GM19463 (cell line): Measurements from ENCODE around the gene RGS6.

Experiments
- ATAC-seq: cut with Tn5 transposase; IDR thresholded peaks from one replicate; pipeline ENCODE4 v1.9.1; 2021; ENCODE audit warnings: mild to moderate bottlenecking, moderate library complexity; ENCODE audit not compliant: unreplicated experiment

Gene RGS6

GRCh38 chr14:72142328-72142727 lies 210.1 kb downstream of the RGS6 start:
- ATAC-seq: no peak

- ATAC-seq: no peak
These were observed 214.0 kb downstream of the RGS6 start for GRCh38 chr14:72146241-72146640.

DNA sequence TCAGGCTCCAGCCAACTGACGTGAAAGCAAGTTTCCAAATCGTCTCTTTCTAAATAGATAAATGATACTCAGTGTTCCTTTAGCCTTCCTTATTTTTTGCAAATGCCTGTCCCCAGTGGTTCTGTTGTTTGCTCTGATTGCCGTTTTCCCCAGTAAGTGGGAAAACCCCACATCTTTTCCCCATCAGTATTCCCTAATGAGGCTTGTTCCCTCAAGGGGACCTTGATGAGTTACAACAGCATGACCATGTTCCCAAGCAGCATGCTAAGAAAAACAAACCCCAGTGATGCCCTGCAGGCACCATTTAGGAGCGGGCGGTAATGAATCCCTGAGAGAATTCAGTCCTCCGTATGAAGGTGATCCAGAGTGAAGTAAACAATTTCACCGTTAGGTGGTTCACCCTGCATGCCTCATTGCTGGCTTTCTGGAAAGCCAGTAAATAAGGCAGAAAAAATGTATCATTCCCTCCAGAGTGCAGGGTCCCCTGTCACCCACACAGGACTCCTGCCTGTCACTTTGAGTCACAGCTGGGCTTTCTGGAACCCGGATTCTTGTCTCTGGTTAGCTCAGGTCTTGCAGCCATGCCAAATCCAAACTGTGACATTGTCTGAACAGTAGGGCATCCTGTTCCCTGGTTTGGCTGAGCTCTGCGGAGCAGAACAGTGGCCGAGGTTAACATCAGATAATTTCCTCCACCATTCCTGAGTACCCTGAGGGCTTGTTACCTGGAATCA lies 222.6 kb downstream of the RGS6 start:
- ATAC-seq: no peak

- ATAC-seq: no peak
These were observed 223.3 kb downstream of the RGS6 start for GRCh38 chr14:72155379-72155993.

GRCh38 chr14:72164420-72165228 lies 232.4 kb downstream of the RGS6 start:
- no peak for ATAC-seq

- ATAC-seq: no peak
These were observed 233.0 kb downstream of the RGS6 start for GRCh38 chr14:72165229-72165698.

DNA sequence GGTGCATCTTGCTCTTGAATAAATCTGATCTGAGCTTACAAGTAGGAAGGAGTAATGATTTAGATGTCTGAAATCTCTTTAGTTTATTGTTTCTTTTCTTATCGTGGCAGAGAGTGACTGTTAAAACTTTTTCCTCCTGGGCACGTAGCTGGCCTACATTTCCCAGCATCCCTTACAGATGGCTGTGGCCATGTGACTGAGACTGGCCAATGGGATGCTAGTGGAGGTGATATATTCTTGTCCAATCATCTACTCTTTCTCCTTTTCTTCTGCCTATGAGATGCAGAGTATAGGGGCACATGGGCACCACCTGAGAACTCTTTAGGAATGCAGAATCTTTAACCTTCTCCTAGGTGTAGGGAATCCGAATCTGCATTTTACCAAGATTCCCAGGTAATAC lies 237.3 kb downstream of the RGS6 start:
- no peak for ATAC-seq

GRCh38 chr14:72172049-72172448 lies 239.8 kb downstream of the RGS6 start:
- no peak for ATAC-seq

DNA sequence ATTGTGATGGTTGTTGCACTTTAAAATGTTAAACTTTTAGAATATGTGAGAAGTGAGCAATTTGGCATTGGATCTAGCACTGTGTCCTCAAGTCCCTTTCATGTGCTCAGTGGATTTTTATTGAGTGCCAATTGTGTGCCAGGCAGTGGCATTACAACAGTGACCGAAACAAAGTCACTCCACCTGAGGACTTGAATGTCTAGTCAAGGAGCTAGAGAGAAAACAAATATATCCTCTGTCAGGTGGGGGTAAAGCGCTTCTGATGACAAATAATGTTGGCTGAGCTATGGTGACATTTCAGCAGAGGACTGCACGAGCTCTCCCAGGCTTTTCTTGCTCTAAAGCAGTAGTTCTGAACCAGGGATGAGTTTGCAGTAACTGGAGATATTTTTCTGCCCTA lies 240.4 kb downstream of the RGS6 start:
- no peak for ATAC-seq

DNA sequence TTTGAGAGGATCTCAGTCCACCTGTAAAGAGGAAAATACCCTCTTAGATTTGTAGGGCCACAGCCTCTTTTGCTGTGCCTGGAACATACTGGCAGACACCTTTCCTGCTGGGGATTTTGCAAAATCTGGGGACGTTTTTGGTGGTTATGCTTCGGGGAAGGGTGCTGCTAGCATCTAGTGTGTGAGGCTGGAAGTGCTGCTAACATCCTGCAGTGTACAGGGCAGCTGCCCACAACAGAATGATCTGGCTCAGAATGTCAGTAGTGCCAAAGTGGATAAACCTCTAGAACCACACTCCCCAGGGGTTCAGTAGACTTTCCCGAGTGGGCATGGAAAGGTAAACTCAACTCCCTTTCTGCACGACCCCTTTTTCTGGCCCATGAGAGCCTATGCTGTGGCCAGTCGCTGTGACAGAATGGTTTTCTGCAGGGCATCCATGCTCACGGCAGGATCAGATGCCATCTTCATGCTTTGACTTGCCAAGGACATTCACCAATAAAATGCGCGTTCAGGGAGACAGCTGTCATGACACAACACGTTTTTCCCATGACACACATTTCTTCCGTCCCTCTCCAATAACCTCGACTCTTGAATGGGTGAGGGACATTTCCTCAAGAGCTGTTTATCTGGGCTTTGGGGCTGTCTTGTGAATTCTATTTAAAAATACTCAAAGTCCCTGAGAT lies 240.9 kb downstream of the RGS6 start:
- no peak for ATAC-seq

GRCh38 chr14:72177251-72177650 lies 245.0 kb downstream of the RGS6 start:
- ATAC-seq: no peak

DNA sequence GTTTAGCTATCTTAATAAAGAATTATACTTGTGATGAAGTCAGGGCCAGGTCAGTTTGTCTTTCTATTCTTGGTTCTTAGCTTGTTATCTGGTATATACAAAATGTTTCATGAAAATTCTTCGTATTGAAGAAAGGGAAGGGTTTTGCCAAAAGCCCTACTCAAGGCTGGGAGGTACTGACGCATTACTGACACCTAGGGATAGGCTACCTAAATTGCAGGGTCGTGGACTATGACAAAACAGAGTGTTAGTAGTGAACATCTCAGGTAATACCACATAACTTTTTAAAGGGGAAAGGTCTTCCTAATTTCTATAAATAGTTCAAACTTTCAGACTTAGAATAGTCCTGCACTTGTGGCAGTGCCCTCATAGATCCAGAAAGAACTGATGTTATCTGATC lies 246.3 kb downstream of the RGS6 start:
- no peak for ATAC-seq

- no peak for ATAC-seq
These were observed 250.6 kb downstream of the RGS6 start for GRCh38 chr14:72182708-72183432.

GRCh38 chr14:72183631-72184030 lies 251.4 kb downstream of the RGS6 start:
- no peak for ATAC-seq

DNA sequence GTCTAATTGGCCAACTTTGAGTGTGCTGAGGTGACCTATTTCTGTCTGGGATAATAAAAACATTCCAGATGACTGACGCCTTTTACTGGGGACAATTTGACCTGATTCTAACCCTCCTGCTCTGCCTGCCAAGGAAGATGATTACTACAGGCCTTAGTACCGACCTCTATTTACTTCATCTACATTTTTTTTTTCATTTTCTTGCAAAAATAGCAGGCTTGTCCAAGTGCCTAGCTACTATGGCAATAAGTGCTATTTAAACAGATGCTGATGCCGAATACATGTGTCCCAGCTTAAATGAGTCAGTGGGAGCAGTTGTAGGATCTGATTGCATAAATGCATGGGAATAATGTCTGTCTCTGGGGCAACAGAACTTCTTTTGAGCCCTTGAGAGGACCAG lies 254.3 kb downstream of the RGS6 start:
- no peak for ATAC-seq

GRCh38 chr14:72196237-72197015 lies 264.2 kb downstream of the RGS6 start:
- ATAC-seq: no peak

DNA sequence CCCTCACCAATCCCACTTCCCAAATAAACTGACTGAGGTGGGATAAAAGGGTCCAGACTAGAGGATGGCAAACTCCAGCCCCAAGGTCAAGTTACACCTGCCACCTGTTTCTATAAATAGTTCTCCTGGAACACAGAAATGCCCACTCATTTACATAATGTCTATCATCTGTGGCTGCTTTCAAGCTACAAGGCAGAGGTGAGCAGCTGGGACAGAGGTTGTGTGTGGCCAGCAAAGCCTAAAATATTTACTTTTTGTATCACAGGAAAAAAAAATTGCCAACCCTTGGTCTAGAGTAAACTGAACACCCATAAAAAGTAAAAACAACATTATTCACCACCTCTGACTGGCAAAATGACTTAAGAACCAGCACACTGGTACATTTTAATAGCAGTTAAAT lies 269.4 kb downstream of the RGS6 start:
- no peak for ATAC-seq

DNA sequence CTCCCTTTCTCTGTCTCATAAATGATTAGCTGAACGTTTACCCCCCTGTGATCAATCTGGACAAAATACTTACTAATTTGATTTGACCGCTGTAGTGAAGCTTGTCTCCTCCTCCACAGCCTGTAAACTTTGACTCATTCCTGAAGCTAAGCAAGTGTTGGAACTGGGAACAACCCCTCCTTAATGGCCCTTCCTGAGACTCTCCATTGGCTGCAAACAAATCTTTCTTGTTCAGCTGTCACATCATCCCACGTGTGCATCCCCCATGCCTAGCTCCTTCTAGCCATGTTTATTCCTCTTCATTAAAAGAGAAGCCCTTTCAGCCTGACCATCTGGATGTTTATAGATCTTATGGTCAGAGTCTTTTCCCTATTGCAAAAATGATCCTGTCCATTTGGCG lies 281.2 kb downstream of the RGS6 start:
- no peak for ATAC-seq

DNA sequence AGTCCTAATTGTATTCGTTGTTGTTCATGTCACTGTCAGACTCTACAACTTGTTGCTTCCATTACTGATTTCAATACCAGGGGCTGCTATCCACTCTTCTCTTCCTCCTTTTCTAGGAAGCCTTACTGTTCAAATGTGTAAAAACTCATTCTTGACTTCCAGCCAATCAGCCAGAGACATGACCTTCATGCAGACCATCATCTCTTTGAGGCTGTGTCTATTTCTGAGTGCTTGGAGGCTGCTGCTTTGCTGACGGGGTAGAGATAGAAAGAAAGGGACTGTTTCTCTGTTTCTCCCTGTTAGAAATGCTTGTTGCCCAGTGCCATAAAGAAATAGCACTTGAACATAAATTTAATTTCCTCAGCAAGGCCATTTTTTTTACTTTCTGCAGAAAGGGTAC lies 282.9 kb downstream of the RGS6 start:
- no peak for ATAC-seq

GRCh38 chr14:72217135-72217534 lies 284.9 kb downstream of the RGS6 start:
- ATAC-seq: no peak
